ENCODE results near the gene CRTAP.
"Not testable (repeated sequence)": the region's sequence is repeated elsewhere in the genome, so short reads cannot be mapped to it uniquely, and the experiment has no call there.

DNA sequence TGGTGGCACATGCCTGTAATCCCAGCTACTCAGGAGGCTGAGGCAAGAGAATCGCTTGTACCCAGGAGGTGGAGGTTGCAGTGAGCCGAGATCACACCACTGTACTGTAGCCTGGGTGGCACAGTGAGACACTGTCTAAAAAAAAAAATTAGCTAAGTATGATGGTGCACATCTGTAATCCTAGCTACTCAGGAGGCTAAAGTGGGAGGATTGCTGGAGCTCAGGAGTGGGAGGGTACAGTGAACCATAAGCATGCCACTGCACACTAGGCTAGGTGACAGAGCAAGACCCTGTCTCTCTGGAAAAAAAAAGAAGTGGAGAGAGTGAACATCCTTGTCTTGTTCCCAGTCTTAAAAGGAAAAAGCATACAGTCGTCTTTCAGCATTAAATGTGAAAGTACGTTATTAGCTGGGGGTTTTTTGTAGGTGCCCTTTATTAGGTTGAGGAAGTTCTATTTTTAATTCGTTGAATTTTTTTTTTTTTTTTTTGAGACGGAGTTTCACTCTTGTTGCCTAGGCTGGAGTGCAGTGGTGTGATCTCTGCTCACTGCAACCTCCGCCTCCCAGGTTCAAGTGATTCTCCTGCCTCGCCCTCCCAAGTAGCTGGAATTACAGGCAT is 25.3 kb downstream of the CRTAP start:
- not testable (repeated sequence) for TF ChIP-seq CTCF, EP300, POLR2A (IDR thresholded peaks at IDR 0.05)

Data from tibial nerve (tissue), 4 donors.